HepG2 (cell line): ENCODE data around the gene DIPK1A. TPM values are rescaled to one million over a fixed set of nuclear protein-coding genes. Genes with fewer than 3 reads are reported as not detected.

Experiments used
- ATAC-seq: fragments of 200-7000 bp; cut with Tn5 transposase; 3 replicates; pipeline ENCODE4 v1.9.1; 2020; ENCODE audit warnings: mild to moderate bottlenecking, moderate library complexity
- BruUV-seq: library from RNA; stranded (reverse); fragments of 400-500 nt; replicated peaks from 2 replicates; lab custom pipeline; 2021; lab: Mats Ljungman, UMichigan
- CTCF ChIA-PET: fragments of 300-600 bp; formaldehyde crosslinking; extraction: SDS; loops from one replicate; lab custom pipeline; 2021; ENCODE audit warnings: low total read pairs, inconsistent platforms, low intra/inter-chr PET ratio; lab: Yijun Ruan, JAX
- POLR2A ChIA-PET: fragments of 350-600 bp; sonication (Branson Sonifier 250); formaldehyde crosslinking; loops from one replicate; lab custom pipeline; 2020; ENCODE audit warnings: antibody characterized with exemption, inconsistent platforms; lab: Yijun Ruan, JAX
- DNase-seq: peaks from one replicate; pipeline ENCODE4 v3.0.0-alpha.2; 2015; ENCODE audit warnings: low spot score
- FAIRE-seq: peaks from 3 replicates; lab custom pipeline; 2011; peaks lifted over from hg19 to GRCh38; lab: Jason Lieb, UNC
- H2AFZ ChIP-seq: one replicate; pipeline ENCODE4 v1.6.1; 2011; ENCODE audit warnings: low read length, inconsistent platforms
- H3K27ac ChIP-seq: fragments of 300-600 bp; 3 replicates; pipeline ENCODE4 v1.8.0; 2011; ENCODE audit warnings: mixed run types, mild to moderate bottlenecking, mixed read lengths, low read length, inconsistent platforms; ENCODE audit not compliant: insufficient read depth; ENCODE audit errors: extremely low read length
- H3K27me3 ChIP-seq, 2 experiments: fragments of 200-600 bp in 1 of 2; 2 replicates in 1 of 2; 3 replicates in 1 of 2; pipeline versions ENCODE4 v1.6.0 to v1.8.0; 2011; ENCODE audit warnings: low read length in 2 of 2, mild to moderate bottlenecking in 2 of 2, moderate library complexity in 2 of 2, inconsistent platforms in 1 of 2; ENCODE audit not compliant: insufficient read depth in 2 of 2, control insufficient read depth in 1 of 2
- H3K36me3 ChIP-seq, 2 experiments: fragments of 200-600 bp in 1 of 2; replicated peaks in 1 of 2; 2 replicates in 1 of 2; 3 replicates in 1 of 2; pipeline versions ENCODE4 v1.5.1 to v1.8.0; 2011; ENCODE audit warnings: low read length in 2 of 2, inconsistent platforms in 1 of 2; ENCODE audit not compliant: insufficient read depth in 2 of 2, control insufficient read depth in 1 of 2
- H3K4me1 ChIP-seq: 2 replicates; pipeline ENCODE4 v1.5.1; 2012; ENCODE audit warnings: low read length, inconsistent platforms; ENCODE audit not compliant: insufficient read depth
- H3K4me2 ChIP-seq: 2 replicates; pipeline ENCODE4 v1.6.0; 2011; ENCODE audit warnings: low read depth, low read length, inconsistent platforms
- H3K4me3 ChIP-seq, 3 experiments: fragments of 200-600 bp in 1 of 3; sonication (generic), shearing (Covaris generic) in 1 of 3; replicated peaks in 1 of 3; 2 replicates each; pipeline ENCODE4 v1.5.1; 2011 to 2016; ENCODE audit warnings: low read length in 3 of 3, inconsistent platforms in 2 of 3, low read depth in 2 of 3, mild to moderate bottlenecking in 2 of 3, control low read depth in 1 of 3, mixed read lengths in 1 of 3; ENCODE audit not compliant: insufficient read depth in 1 of 3
- H3K79me2 ChIP-seq: one replicate; pipeline ENCODE4 v1.6.1; 2011; ENCODE audit warnings: low read length, inconsistent platforms; ENCODE audit not compliant: insufficient read depth
- H3K9ac ChIP-seq: 2 replicates; pipeline ENCODE4 v1.6.0; 2011; ENCODE audit warnings: mild to moderate bottlenecking, low read depth, low read length, inconsistent platforms; ENCODE audit not compliant: insufficient read depth
- H3K9me3 ChIP-seq: 2 replicates; pipeline ENCODE4 v1.5.1; 2012; ENCODE audit warnings: mild to moderate bottlenecking, low read length
- H4K20me1 ChIP-seq: 2 replicates; pipeline ENCODE4 v1.6.0; 2011; ENCODE audit warnings: inconsistent platforms, mild to moderate bottlenecking, low read length, moderate library complexity; ENCODE audit not compliant: insufficient read depth
- BRF2 ChIP-seq: sonication (generic); formaldehyde crosslinking; IDR thresholded peaks from 2 replicates; pipeline ENCODE4 v1.8.1; 2022; ENCODE audit warnings: mild to moderate bottlenecking, missing genetic modification reagents
- GRHL1 ChIP-seq: sonication (generic); formaldehyde crosslinking; conservative IDR thresholded peaks from 2 replicates; pipeline ENCODE4 v1.8.0; 2022; ENCODE audit warnings: missing genetic modification reagents
- MIXL1 ChIP-seq: IDR thresholded peaks from 2 replicates; pipeline ENCODE4 v1.6.1; 2016
- MTA1 ChIP-seq: sonication (generic); formaldehyde crosslinking; IDR thresholded peaks from 2 replicates; pipeline ENCODE4 v1.4.0; 2020; ENCODE audit warnings: missing genetic modification reagents, mild to moderate bottlenecking, borderline replicate concordance
- NFATC3 ChIP-seq: sonication (generic); formaldehyde crosslinking; IDR thresholded peaks from 2 replicates; pipeline ENCODE4 v1.5.1; 2020; ENCODE audit warnings: mild to moderate bottlenecking, missing genetic modification reagents
- PTBP1 ChIP-seq: fragments of 200-400 bp; formaldehyde crosslinking; IDR thresholded peaks from 2 replicates; pipeline ENCODE4 v1.6.1; 2018; ENCODE audit warnings: low read length, low read depth; ENCODE audit not compliant: poor library complexity, severe bottlenecking
- ZMAT3 ChIP-seq: sonication (generic); formaldehyde crosslinking; conservative IDR thresholded peaks from 2 replicates; pipeline ENCODE4 v1.7.0; 2021; ENCODE audit warnings: missing genetic modification reagents
- ZNF264 ChIP-seq: sonication (generic); formaldehyde crosslinking; IDR thresholded peaks from 2 replicates; pipeline ENCODE4 v1.4.0; 2020; ENCODE audit warnings: missing genetic modification reagents
- ZNF275 ChIP-seq: sonication (generic); formaldehyde crosslinking; IDR thresholded peaks from 2 replicates; pipeline ENCODE4 v1.8.0; 2022; ENCODE audit warnings: missing genetic modification reagents, mild to moderate bottlenecking, inconsistent platforms, borderline replicate concordance
- ZNF317 ChIP-seq: sonication (generic); formaldehyde crosslinking; IDR thresholded peaks from 2 replicates; pipeline ENCODE4 v1.5.0; 2020; ENCODE audit warnings: mild to moderate bottlenecking, missing genetic modification reagents
- ZNF567 ChIP-seq: sonication (generic); formaldehyde crosslinking; IDR thresholded peaks from 2 replicates; pipeline ENCODE4 v1.8.1; 2023; ENCODE audit warnings: mild to moderate bottlenecking, missing genetic modification reagents, borderline replicate concordance
- ZNF629 ChIP-seq: sonication (generic); formaldehyde crosslinking; conservative IDR thresholded peaks from 2 replicates; pipeline ENCODE4 v1.5.0; 2020; ENCODE audit warnings: missing genetic modification reagents
- ZNF724P ChIP-seq: sonication (generic); formaldehyde crosslinking; IDR thresholded peaks from 2 replicates; pipeline ENCODE4 v1.8.0; 2022; ENCODE audit warnings: missing genetic modification reagents, borderline replicate concordance
- ZSCAN12 ChIP-seq: sonication (generic); formaldehyde crosslinking; IDR thresholded peaks from 2 replicates; pipeline ENCODE4 v1.9.0; 2021; ENCODE audit warnings: mild to moderate bottlenecking, missing genetic modification reagents
- WGBS: methylation state at CpG from one replicate; pipeline ENCODE4 v1.1.6; 2017; ENCODE audit warnings: low lambda C conversion rate; 5-methylcytosine and 5-hydroxymethylcytosine counted together
- in situ Hi-C: cut with HindIII; loops from 2 replicates; pipeline ENCODE4 v1.10.0; 2017; ENCODE audit warnings: low pct_unique_long_range_greater_than_20kb; ENCODE audit not compliant: extremely low pct_ligation_motif_present
- intact Hi-C: fragments of 100-400 bp; cut with micrococcal nuclease; formaldehyde crosslinking; loops from one replicate; pipeline ENCODE4 v1.10.0; 2022; ENCODE audit not compliant: unreplicated experiment
- polyA plus RNA-seq, 8 experiments: library from polyadenylated mRNA; depleted of rRNA in 3 of 8; stranded (reverse) in 7 of 8; unstranded in 1 of 8; fragments of >200 nt; fragmentation: Illumina TruSeq in 4 of 8; extraction: Trizol in 4 of 8; gene quantifications; 2 replicates each; pipeline versions ENCODE4 v1.2.1 to v1.2.3, GENCODE V29; 2011 to 2016; ENCODE audit warnings: low read depth in 4 of 8, missing spikeins in 1 of 8, mixed read lengths in 1 of 8; ENCODE audit not compliant: insufficient read depth in 1 of 8
- total RNA-seq, 5 experiments: library from RNA; depleted of rRNA; stranded (reverse); fragments of >200 nt; fragmentation: Illumina TruSeq; extraction: Trizol; gene quantifications; 2 replicates each; pipeline ENCODE4 v1.2.3, GENCODE V29; 2016; ENCODE audit warnings: low read depth in 1 of 5

The DIPK1A gene
- total and polyA plus RNA-seq, 2 of the 13 experiments (the other 11 are each of a cell fraction or from before 2014, with no cell fraction given) = 8.4 TPM

GRCh38 chr1:92864131-92864530 is 97.1 kb downstream of the DIPK1A start:
- TF ChIP-seq ZSCAN12 (CRISPR knock-in tag) (no peak), NFATC3 (CRISPR knock-in tag) (no peak), BRF2 (CRISPR knock-in tag) (no peak), ZNF724P (CRISPR knock-in tag) (no peak), ZNF567 (no peak)
- intact Hi-C loops (no loop called here), in situ Hi-C loops (no loop called here)
- ATAC-seq (no peak), DNase-seq (no peak), FAIRE-seq (no peak)
- Histone ChIP-seq H3K79me2 (no peaks in the 10 kb centered on the region), H3K4me1 (no peaks in the 10 kb centered on the region), H3K27me3 (no peaks in the 10 kb centered on the region), H3K9ac (no peak overlapping the region), H4K20me1 (no peaks in the 10 kb centered on the region), H3K4me2 (no peak overlapping the region), H3K27ac (no peak overlapping the region), H3K9me3 (no peaks in the 10 kb centered on the region), H2AFZ (no peak overlapping the region), H3K36me3 (no peaks in the 10 kb centered on the region), H3K4me3 (no peak overlapping the region)
- CTCF ChIA-PET = no interaction called here
- POLR2A ChIA-PET = no interaction called here
- no TSS peak for BruUV-seq

- Histone ChIP-seq H3K4me1 (peaks cover 6% of the 10 kb centered on the region), H3K4me2 (no peak overlapping the region), H3K27me3 (no peaks in the 10 kb centered on the region), H3K79me2 (no peaks in the 10 kb centered on the region), H3K9me3 (no peaks in the 10 kb centered on the region), H3K27ac (no peak overlapping the region), H4K20me1 (no peaks in the 10 kb centered on the region), H3K9ac (no peak overlapping the region), H3K36me3 (no peaks in the 10 kb centered on the region), H3K4me3 (no peak overlapping the region), H2AFZ (no peak overlapping the region)
- FAIRE-seq (no peak), ATAC-seq (no peak), DNase-seq (no peak)
- intact Hi-C loops = no loop called here
- 92% methylated on average over 4 of the region's 4 CpGs for WGBS
- CTCF ChIA-PET = interaction anchor here (8.4 kb wide), 1 partner anchor 131 kb away, joined by 175 read pairs; no protein-coding TSS in a partner anchor
- BruUV-seq = no TSS peak
- POLR2A ChIA-PET = no interaction called here
- TF ChIP-seq ZMAT3 (CRISPR knock-in tag) (no peak), PTBP1 (no peak), ZNF317 (CRISPR knock-in tag) (no peak), ZNF264 (no peak), ZNF275 (CRISPR knock-in tag) (no peak), ZNF629 (CRISPR knock-in tag) (no peak), MTA1 (no peak), MIXL1 (CRISPR knock-in tag) (no peak), GRHL1 (CRISPR knock-in tag) (no peak), ZNF567 (no peak)
- in situ Hi-C loops = no loop called here
These were observed 98.7 kb downstream of the DIPK1A start for GRCh38 chr1:92862605-92863004.
